ENCODE measurements around the gene ARHGAP21. TPM values are rescaled to one million over a fixed set of nuclear protein-coding genes. Genes with fewer than 3 reads are reported as not detected.
"Not testable (repeated sequence)": the region's sequence is repeated elsewhere in the genome, so short reads cannot be mapped to it uniquely, and the experiment has no call there.

Gene ARHGAP21
- polyA plus RNA-seq, 2 donors, result 8.3 to 9.7 TPM

DNA sequence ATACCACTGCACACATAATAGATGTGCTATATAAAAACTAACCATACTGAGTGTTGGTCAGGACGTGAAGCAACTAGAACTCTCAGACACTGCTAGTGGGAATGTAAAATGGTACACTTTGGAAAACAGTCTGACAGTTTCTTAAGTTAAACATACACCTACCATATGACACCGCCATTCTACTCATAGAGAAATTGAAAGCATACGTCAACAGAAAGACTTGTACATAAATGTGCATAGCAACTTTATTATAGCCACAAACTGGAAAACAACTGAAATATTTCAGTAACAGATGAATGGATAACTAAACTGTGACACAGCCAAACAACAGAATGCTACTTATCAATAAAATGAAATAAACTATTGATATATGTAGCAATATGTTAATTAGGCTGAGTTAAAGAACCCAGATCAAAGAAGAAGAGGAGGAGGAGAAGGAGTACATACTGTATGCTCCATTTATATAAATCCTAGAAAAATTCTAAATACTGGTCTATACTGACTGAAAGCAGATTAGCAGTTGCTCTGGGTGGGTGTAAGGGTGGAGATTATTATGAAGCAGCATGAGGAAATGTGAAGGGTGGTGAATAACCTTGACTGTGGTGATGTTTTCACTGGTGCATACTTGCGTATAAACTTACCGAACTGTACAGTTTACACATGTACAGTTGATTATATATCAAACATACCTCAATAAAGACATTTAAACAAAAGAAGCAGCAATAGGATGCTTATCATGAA, 48.6 kb downstream of the ARHGAP21 start:
- no peaks in the 10 kb centered on the region for H3K27me3 ChIP-seq (ENCODE audit: control insufficient read depth in 1 of 2, insufficient read depth in 2 of 2, low read length in 2 of 2)

DNA sequence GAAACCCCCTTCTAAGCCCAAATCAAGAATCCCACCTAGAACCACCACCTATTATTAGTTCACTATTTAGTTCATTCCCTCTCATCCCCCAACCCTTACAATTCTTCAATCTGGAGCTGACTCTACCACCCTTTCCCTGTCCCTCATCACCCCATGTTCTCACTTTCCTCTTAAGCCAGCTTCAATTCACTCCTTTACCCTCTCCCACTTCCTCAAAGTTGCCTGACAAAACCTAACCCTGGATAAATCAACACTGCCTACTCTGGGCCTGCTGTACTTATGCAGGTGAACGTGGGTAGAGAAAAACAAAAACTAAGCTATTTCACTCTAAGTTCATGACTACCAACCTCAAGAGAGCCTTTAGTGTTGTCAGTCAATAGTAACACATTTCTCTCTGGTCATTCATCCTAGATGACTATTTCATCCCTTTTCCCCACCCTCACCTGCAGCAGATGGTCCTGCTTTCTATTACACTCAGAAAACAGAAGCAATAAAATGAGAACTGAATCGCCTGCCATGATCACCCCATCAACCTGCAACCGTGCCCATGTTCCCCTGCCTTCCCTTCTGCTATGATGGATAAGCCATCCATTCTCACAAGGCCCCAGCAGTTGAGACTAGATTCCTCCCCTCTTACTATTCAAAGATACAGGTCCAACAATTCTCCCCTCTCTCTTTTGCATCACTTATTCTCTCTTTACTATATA, 52.6 kb downstream of the ARHGAP21 start:
- Histone ChIP-seq H3K36me3 (ENCODE audit: control insufficient read depth in 2 of 2, insufficient read depth in 2 of 2, low read length in 1 of 2) (no peaks in the 10 kb centered on the region), H3K27ac (ENCODE audit: low read depth in 2 of 2, low read length in 1 of 2) (no peak overlapping the region), H3K9me3 (ENCODE audit: control insufficient read depth in 2 of 2, insufficient read depth in 1 of 2, low read depth in 1 of 2, low read length in 1 of 2) (no peaks in the 10 kb centered on the region), H3K4me3 (ENCODE audit: low read depth in 1 of 2, low read length in 2 of 2) (no peak overlapping the region), H3K27me3 (ENCODE audit: control insufficient read depth in 1 of 2, insufficient read depth in 2 of 2, low read length in 2 of 2) (no peaks in the 10 kb centered on the region), H3K4me1 (ENCODE audit: control insufficient read depth in 2 of 2, insufficient read depth in 2 of 2, low read length in 1 of 2) (no peaks in the 10 kb centered on the region)
- 89 to 95% methylated on average over 3 of the region's 3 CpGs for WGBS, 2 donors

More for the DNA sequence above, 48.6 kb downstream of the ARHGAP21 start:
- Histone ChIP-seq H3K4me3 (ENCODE audit: low read depth in 1 of 2, low read length in 2 of 2) (no peak overlapping the region), H3K27ac (ENCODE audit: low read depth in 2 of 2, low read length in 1 of 2) (no peak overlapping the region), H3K36me3 (ENCODE audit: control insufficient read depth in 2 of 2, insufficient read depth in 2 of 2, low read length in 1 of 2) (no peaks in the 10 kb centered on the region), H3K9me3 (ENCODE audit: control insufficient read depth in 2 of 2, insufficient read depth in 1 of 2, low read depth in 1 of 2, low read length in 1 of 2) (no peaks in the 10 kb centered on the region), H3K4me1 (ENCODE audit: control insufficient read depth in 2 of 2, insufficient read depth in 2 of 2, low read length in 1 of 2) (no peaks in the 10 kb centered on the region)
- 90 to 92% methylated on average over 5 of the region's 5 CpGs for WGBS, 2 donors

DNA sequence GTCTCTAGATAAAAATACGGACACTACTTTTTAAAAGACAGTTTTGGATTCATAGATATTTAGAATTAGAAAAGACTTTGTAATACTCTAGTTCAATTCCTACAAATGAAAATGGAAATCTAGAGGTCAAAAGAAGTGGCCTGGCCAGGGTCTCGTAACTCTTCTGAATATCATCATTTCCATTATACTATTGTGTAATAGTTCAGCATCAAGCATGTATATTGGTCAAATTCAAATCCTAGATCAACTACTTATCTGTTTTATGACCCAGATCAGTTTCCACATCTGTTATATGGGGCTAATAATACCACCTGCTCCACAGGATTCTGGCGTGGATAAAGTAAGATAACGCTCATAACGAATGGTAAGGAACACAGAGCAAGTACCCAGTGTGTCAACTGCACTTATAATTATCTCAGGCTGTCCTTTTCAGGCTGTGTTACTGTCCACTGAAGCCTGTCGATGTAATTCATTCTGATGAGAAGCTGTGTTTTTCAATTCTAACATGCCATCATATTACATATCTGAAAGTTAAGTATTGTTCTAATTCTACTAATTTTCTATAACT, 54.3 kb downstream of the ARHGAP21 start:
- H3K27me3 ChIP-seq (ENCODE audit: control insufficient read depth in 1 of 2, insufficient read depth in 2 of 2, low read length in 2 of 2), result no peaks in the 10 kb centered on the region
- no peaks in the 10 kb centered on the region for H3K36me3 ChIP-seq (ENCODE audit: control insufficient read depth in 2 of 2, insufficient read depth in 2 of 2, low read length in 1 of 2)
- H3K4me3 ChIP-seq (ENCODE audit: low read depth in 1 of 2, low read length in 2 of 2), result no peak overlapping the region
- H3K4me1 ChIP-seq (ENCODE audit: control insufficient read depth in 2 of 2, insufficient read depth in 2 of 2, low read length in 1 of 2), result no peaks in the 10 kb centered on the region
- 89 to 94% methylated on average over 6 of the region's 6 CpGs for WGBS, 2 donors
- no peak overlapping the region for H3K27ac ChIP-seq (ENCODE audit: low read depth in 2 of 2, low read length in 1 of 2)
- H3K9me3 ChIP-seq (ENCODE audit: control insufficient read depth in 2 of 2, insufficient read depth in 1 of 2, low read depth in 1 of 2, low read length in 1 of 2), result no peaks in the 10 kb centered on the region

DNA sequence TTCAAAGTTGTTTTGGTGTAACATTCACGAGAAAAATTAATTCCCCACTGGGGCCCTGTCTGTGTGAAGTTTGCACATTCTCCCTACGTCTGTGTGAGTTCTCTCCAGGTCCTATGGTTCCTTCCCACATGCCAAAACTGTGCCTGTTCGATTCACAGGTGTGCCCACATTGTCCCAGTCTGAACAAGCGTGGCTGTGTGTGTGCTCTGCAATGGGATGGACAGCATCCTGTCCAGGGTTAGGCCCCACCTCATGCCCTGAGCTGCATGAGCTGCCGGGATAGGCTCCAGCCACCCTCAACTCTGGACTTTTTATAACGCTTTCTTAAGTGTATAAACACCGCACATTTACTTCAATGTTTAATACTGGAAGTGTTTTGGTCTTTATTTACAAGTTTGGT, 55.4 kb downstream of the ARHGAP21 start:
- Histone ChIP-seq H3K27ac (ENCODE audit: low read depth in 2 of 2, low read length in 1 of 2) (no peak overlapping the region), H3K4me1 (ENCODE audit: control insufficient read depth in 2 of 2, insufficient read depth in 2 of 2, low read length in 1 of 2) (no peaks in the 10 kb centered on the region), H3K27me3 (ENCODE audit: control insufficient read depth in 1 of 2, insufficient read depth in 2 of 2, low read length in 2 of 2) (no peaks in the 10 kb centered on the region), H3K9me3 (ENCODE audit: control insufficient read depth in 2 of 2, insufficient read depth in 1 of 2, low read depth in 1 of 2, low read length in 1 of 2) (no peaks in the 10 kb centered on the region), H3K36me3 (ENCODE audit: control insufficient read depth in 2 of 2, insufficient read depth in 2 of 2, low read length in 1 of 2) (no peaks in the 10 kb centered on the region), H3K4me3 (ENCODE audit: low read depth in 1 of 2, low read length in 2 of 2) (no peak overlapping the region)
- WGBS, 2 donors, result 93 to 95% methylated on average over 7 of the region's 7 CpGs

DNA sequence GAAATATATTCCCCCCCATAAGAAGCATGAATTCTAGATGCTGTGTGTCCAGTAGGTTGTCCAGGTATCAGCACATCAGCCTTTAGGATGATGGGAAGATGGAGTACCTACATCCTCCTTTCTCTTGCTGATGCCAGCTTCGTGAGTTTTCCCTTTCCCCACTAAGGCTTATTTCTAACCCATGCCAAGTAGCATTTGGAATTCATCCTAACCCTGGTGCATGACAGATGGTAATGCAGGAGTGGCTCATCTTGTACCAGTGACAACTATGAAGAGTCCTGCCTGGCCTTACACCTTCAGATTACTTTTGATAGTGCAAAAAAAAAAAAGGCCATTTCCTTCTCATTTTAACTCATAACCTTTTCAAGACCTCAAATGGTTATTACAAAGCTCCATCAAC, 58.7 kb downstream of the ARHGAP21 start:
- Histone ChIP-seq H3K36me3 (ENCODE audit: control insufficient read depth in 2 of 2, insufficient read depth in 2 of 2, low read length in 1 of 2) (no peaks in the 10 kb centered on the region), H3K9me3 (ENCODE audit: control insufficient read depth in 2 of 2, insufficient read depth in 1 of 2, low read depth in 1 of 2, low read length in 1 of 2) (no peaks in the 10 kb centered on the region), H3K27me3 (ENCODE audit: control insufficient read depth in 1 of 2, insufficient read depth in 2 of 2, low read length in 2 of 2) (no peaks in the 10 kb centered on the region), H3K27ac (ENCODE audit: low read depth in 2 of 2, low read length in 1 of 2) (no peak overlapping the region), H3K4me1 (ENCODE audit: control insufficient read depth in 2 of 2, insufficient read depth in 2 of 2, low read length in 1 of 2) (no peaks in the 10 kb centered on the region), H3K4me3 (ENCODE audit: low read depth in 1 of 2, low read length in 2 of 2) (no peak overlapping the region)
- 65 to 76% methylated on average over 1 of the region's 1 CpG for WGBS, 2 donors

DNA sequence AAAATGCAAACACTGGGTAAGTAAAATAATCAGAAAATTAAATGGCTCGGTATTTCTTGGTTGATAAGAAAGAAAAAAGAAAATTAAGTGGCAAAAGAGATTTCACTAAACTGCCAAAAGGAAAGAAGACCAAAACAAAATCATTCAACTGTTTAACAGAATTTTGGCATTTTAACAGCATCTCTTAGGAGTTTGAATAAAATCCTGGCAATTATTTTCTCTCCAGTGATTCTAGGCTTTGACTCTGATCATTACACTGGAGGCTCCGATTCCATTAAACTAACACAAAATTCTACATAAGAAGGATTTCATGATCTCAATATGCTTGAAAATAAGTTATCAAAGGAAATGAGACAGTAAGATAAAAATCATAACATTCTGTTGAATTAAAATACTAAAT, 62.3 kb downstream of the ARHGAP21 start:
- H3K4me1 ChIP-seq (ENCODE audit: control insufficient read depth in 2 of 2, insufficient read depth in 2 of 2, low read length in 1 of 2), result no peaks in the 10 kb centered on the region
- WGBS, 2 donors, result 80 to 88% methylated on average over 2 of the region's 2 CpGs
- no peak overlapping the region for H3K4me3 ChIP-seq (ENCODE audit: low read depth in 1 of 2, low read length in 2 of 2)
- no peaks in the 10 kb centered on the region for H3K9me3 ChIP-seq (ENCODE audit: control insufficient read depth in 2 of 2, insufficient read depth in 1 of 2, low read depth in 1 of 2, low read length in 1 of 2)
- H3K36me3 ChIP-seq (ENCODE audit: control insufficient read depth in 2 of 2, insufficient read depth in 2 of 2, low read length in 1 of 2), result no peaks in the 10 kb centered on the region
- no peaks in the 10 kb centered on the region for H3K27me3 ChIP-seq (ENCODE audit: control insufficient read depth in 1 of 2, insufficient read depth in 2 of 2, low read length in 2 of 2)
- no peak overlapping the region for H3K27ac ChIP-seq (ENCODE audit: low read depth in 2 of 2, low read length in 1 of 2)

DNA sequence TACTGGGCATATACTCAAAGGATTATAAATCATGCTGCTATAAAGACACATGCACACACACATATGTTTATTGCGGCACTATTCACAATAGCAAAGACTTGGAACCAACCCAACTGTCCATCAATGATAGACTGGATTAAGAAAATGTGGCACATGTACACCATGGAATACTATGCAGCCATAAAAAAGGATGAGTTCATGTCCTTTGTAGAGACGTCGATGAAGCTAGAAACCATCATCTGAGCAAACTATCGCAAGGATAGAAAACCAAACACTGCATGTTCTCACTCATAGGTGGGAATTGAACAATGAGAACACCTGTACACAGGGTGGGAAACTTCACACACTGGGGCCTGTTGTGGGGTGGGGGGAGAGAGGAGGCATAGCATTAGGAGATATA, 65.4 kb downstream of the ARHGAP21 start:
- not testable (repeated sequence) for H3K27ac ChIP-seq (ENCODE audit: low read depth in 2 of 2, low read length in 1 of 2); H3K9me3 ChIP-seq (ENCODE audit: control insufficient read depth in 2 of 2, insufficient read depth in 1 of 2, low read depth in 1 of 2, low read length in 1 of 2); H3K27me3 ChIP-seq (ENCODE audit: control insufficient read depth in 1 of 2, insufficient read depth in 2 of 2, low read length in 2 of 2); H3K4me3 ChIP-seq (ENCODE audit: low read depth in 1 of 2, low read length in 2 of 2); H3K4me1 ChIP-seq (ENCODE audit: control insufficient read depth in 2 of 2, insufficient read depth in 2 of 2, low read length in 1 of 2); H3K36me3 ChIP-seq (ENCODE audit: control insufficient read depth in 2 of 2, insufficient read depth in 2 of 2, low read length in 1 of 2)
- WGBS, 2 donors, result 96 to 97% methylated on average over 4 of the region's 4 CpGs

DNA sequence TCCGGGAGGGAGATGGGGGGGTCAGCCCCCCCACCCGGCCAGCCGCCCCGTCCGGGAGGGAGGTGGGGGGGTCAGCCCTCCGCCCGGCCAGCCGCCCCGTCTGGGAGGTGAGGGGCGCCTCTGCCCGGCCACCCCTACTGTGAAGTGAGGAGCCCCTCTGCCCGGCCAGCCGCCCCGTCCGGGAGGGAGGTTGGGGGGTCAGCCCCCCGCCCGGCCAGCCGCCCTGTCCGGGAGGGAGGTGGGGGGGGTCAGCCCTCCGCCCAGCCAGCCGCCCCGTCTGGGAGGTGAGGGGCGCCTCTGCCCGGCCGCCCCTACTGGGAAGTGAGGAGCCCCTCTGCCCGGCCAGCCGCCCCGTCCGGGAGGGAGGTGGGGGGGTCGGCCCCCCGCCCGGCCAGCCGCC, 67.4 kb downstream of the ARHGAP21 start:
- not testable (repeated sequence) for H3K36me3 ChIP-seq (ENCODE audit: control insufficient read depth in 2 of 2, insufficient read depth in 2 of 2, low read length in 1 of 2); H3K27me3 ChIP-seq (ENCODE audit: control insufficient read depth in 1 of 2, insufficient read depth in 2 of 2, low read length in 2 of 2); H3K4me3 ChIP-seq (ENCODE audit: low read depth in 1 of 2, low read length in 2 of 2); H3K4me1 ChIP-seq (ENCODE audit: control insufficient read depth in 2 of 2, insufficient read depth in 2 of 2, low read length in 1 of 2); H3K27ac ChIP-seq (ENCODE audit: low read depth in 2 of 2, low read length in 1 of 2); H3K9me3 ChIP-seq (ENCODE audit: control insufficient read depth in 2 of 2, insufficient read depth in 1 of 2, low read depth in 1 of 2, low read length in 1 of 2)
- WGBS, 2 donors, result 98% methylated on average over 17 of the region's 33 CpGs; no CpG with 5 or more reads in 1 of the 2 donors

DNA sequence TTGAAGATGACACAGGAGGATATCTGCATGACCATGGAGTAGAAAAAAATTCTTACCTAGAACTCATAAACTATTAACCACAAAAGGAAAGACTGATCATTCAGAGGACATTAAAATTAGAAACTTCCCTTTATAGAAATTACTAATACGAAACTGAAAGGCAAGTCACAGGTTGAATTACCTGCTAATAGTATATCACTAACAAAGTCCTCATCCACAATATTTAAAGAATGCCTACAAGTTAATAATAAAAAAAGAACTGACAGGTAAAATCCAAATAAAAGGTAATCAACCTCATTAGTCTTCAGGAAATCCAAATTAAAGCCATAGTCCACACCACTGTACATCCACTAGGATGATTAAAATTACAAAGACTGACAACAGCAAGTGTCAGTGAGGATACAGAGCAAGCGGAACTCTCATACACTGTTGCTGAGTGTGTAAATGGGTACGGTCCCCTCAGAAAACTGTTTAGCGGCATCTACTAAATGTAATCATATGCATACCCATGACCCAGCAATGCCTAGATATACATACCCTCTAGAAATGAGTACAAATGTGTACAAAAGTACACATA, 71.2 kb downstream of the ARHGAP21 start:
- no peak overlapping the region for H3K27ac ChIP-seq (ENCODE audit: low read depth in 2 of 2, low read length in 1 of 2)
- no peak overlapping the region for H3K4me3 ChIP-seq (ENCODE audit: low read depth in 1 of 2, low read length in 2 of 2)
- no peaks in the 10 kb centered on the region for H3K4me1 ChIP-seq (ENCODE audit: control insufficient read depth in 2 of 2, insufficient read depth in 2 of 2, low read length in 1 of 2)
- 94 to 95% methylated on average over 4 of the region's 4 CpGs for WGBS, 2 donors
- no peaks in the 10 kb centered on the region for H3K9me3 ChIP-seq (ENCODE audit: control insufficient read depth in 2 of 2, insufficient read depth in 1 of 2, low read depth in 1 of 2, low read length in 1 of 2)
- no peaks in the 10 kb centered on the region for H3K27me3 ChIP-seq (ENCODE audit: control insufficient read depth in 1 of 2, insufficient read depth in 2 of 2, low read length in 2 of 2)
- H3K36me3 ChIP-seq (ENCODE audit: control insufficient read depth in 2 of 2, insufficient read depth in 2 of 2, low read length in 1 of 2), result no peaks in the 10 kb centered on the region
